HG03460 (cell line): Measurements from ENCODE around the gene ATXN8OS.
"Not testable (repeated sequence)": the region's sequence is repeated elsewhere in the genome, so short reads cannot be mapped to it uniquely, and the experiment has no call there.

Experiments
- ATAC-seq: cut with Tn5 transposase; IDR thresholded peaks from one replicate; pipeline ENCODE4 v1.9.1; 2021; ENCODE audit not compliant: unreplicated experiment

The ATXN8OS gene

GRCh38 chr13:70107498-70108281, at the start of gene ATXN8OS:
ATXN8OS (plus strand) TSS chr13:70107826.
- ATAC-seq, result no peak

GRCh38 chr13:70080012-70080411, 27.6 kb upstream of the ATXN8OS start:
- ATAC-seq, result no peak

- ATAC-seq, result no peak
Measured at GRCh38 chr13:70087247-70087646, 20.4 kb upstream of the ATXN8OS start.

GRCh38 chr13:70088926-70089325, 18.7 kb upstream of the ATXN8OS start:
- ATAC-seq, result no peak

GRCh38 chr13:70090036-70090723, 17.4 kb upstream of the ATXN8OS start:
- ATAC-seq, result peak; percentile 93

- ATAC-seq, result no peak
Measured at GRCh38 chr13:70098669-70099068, 9.0 kb upstream of the ATXN8OS start.

GRCh38 chr13:70104481-70104880, 3.1 kb upstream of the ATXN8OS start:
- no peak for ATAC-seq

GRCh38 chr13:70107125-70107497, 515 bp upstream of the ATXN8OS start:
- no peak for ATAC-seq

GRCh38 chr13:70108356-70109105, 905 bp downstream of the ATXN8OS start, which contains the start of gene KLHL1:
KLHL1 (minus strand) TSS chr13:70108452; CDS start chr13:70107699, 753 bp downstream.
- no peak for ATAC-seq

GRCh38 chr13:70117338-70117905, 9.8 kb downstream of the ATXN8OS start:
- ATAC-seq, result no peak

- no peak for ATAC-seq
Measured at GRCh38 chr13:70125693-70126092, 18.1 kb downstream of the ATXN8OS start.

- ATAC-seq, result no peak
Measured at GRCh38 chr13:70128098-70128497, 20.5 kb downstream of the ATXN8OS start.

- ATAC-seq, result not testable (repeated sequence)
Measured at GRCh38 chr13:70142658-70143057, 35.0 kb downstream of the ATXN8OS start.

GRCh38 chr13:70162141-70162540, 54.5 kb downstream of the ATXN8OS start:
- ATAC-seq, result no peak

GRCh38 chr13:70170689-70171088, 63.1 kb downstream of the ATXN8OS start:
- no peak for ATAC-seq

- no peak for ATAC-seq
Measured at GRCh38 chr13:70171151-70171550, 63.5 kb downstream of the ATXN8OS start.

- no peak for ATAC-seq
Measured at GRCh38 chr13:70172946-70173597, 65.4 kb downstream of the ATXN8OS start.

- ATAC-seq, result no peak
Measured at GRCh38 chr13:70173598-70173959, 66.0 kb downstream of the ATXN8OS start.

GRCh38 chr13:70178346-70178745, 70.7 kb downstream of the ATXN8OS start:
- no peak for ATAC-seq
